Measurements from ENCODE around the gene DYNLL1. TPM values are rescaled to one million over a fixed set of nuclear protein-coding genes. Genes with fewer than 3 reads are reported as not detected.
"Not testable (repeated sequence)": the region's sequence is repeated elsewhere in the genome, so short reads cannot be mapped to it uniquely, and the experiment has no call there.

DYNLL1 gene
- total and polyA plus RNA-seq, 12 donors = 94.0 to 352 (median 128) TPM

DNA sequence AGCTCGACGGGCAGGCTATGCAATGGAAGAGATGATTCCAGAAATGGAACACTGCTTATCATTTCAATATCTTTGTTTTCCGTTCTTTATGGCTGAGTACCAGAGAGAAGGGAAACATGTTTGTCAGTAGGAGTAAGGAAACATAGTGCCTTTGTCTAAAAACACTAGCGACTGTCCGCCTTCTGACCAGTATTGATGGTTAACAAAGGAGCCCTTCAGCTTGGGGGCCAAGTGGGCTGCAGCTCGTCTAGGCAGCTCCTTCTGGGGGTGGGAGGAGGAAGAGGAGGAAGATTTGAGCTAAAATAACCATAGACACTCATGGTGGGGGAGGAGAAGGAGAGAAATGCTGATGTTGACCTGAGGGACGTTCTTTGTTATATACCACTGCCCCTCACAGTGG lies 18.1 kb downstream of the DYNLL1 start:
- no peaks in the 10 kb centered on the region for H3K9me3 ChIP-seq
- ATAC-seq (no peak), DNase-seq (no peak)
- H3K4me3 ChIP-seq = no peak overlapping the region
- no peaks in the 10 kb centered on the region for H3K4me1 ChIP-seq
- intact Hi-C loops (cut with DNase I) = no loop called here
- H3K27me3 ChIP-seq = no peaks in the 10 kb centered on the region
- WGBS, 2 donors = 88 to 89% methylated on average over 7 of the region's 7 CpGs
- H3K36me3 ChIP-seq = peaks cover 0 to 97% (median 34%) of the 10 kb centered on the region in 9 donors
- TF ChIP-seq, protein P1, sequence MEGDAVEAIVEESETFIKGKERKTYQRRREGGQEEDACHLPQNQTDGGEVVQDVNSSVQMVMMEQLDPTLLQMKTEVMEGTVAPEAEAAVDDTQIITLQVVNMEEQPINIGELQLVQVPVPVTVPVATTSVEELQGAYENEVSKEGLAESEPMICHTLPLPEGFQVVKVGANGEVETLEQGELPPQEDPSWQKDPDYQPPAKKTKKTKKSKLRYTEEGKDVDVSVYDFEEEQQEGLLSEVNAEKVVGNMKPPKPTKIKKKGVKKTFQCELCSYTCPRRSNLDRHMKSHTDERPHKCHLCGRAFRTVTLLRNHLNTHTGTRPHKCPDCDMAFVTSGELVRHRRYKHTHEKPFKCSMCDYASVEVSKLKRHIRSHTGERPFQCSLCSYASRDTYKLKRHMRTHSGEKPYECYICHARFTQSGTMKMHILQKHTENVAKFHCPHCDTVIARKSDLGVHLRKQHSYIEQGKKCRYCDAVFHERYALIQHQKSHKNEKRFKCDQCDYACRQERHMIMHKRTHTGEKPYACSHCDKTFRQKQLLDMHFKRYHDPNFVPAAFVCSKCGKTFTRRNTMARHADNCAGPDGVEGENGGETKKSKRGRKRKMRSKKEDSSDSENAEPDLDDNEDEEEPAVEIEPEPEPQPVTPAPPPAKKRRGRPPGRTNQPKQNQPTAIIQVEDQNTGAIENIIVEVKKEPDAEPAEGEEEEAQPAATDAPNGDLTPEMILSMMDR (IDR thresholded peaks at IDR 0.05) = no peak
- no peak overlapping the region for H3K27ac ChIP-seq

DNA sequence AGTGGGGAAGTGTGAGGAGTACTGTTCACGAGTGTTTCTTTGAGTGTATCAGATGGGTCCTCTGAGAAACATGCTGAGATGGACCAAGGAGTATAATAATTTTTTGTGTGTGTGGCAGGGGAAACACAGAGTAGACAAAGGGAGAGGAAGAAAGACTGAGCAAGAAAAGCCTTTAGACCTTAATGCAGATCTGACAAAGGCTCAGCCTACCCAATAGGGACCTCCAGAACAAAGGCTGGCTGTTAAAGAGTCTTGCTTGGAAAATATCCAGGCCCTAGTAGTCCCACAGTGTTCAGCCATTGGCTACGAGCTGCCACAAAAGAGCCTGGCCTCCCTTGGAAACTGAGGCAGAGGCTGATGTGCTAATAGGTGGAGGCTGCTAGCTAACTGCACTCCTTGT lies 19.6 kb downstream of the DYNLL1 start:
- ATAC-seq (no peak), DNase-seq (no peak)
- TF ChIP-seq, protein P1 (IDR thresholded peaks at IDR 0.05) = no peak
- intact Hi-C loops (cut with DNase I) = no loop called here
- WGBS, 2 donors = 81 to 91% methylated on average over 2 of the region's 2 CpGs
- H3K4me1 ChIP-seq = no peaks in the 10 kb centered on the region
- no peaks in the 10 kb centered on the region for H3K9me3 ChIP-seq
- H3K36me3 ChIP-seq = peaks cover 0 to 97% (median 23%) of the 10 kb centered on the region in 9 donors
- H3K27ac ChIP-seq = no peak overlapping the region
- H3K27me3 ChIP-seq = no peaks in the 10 kb centered on the region
- H3K4me3 ChIP-seq = no peak overlapping the region

DNA sequence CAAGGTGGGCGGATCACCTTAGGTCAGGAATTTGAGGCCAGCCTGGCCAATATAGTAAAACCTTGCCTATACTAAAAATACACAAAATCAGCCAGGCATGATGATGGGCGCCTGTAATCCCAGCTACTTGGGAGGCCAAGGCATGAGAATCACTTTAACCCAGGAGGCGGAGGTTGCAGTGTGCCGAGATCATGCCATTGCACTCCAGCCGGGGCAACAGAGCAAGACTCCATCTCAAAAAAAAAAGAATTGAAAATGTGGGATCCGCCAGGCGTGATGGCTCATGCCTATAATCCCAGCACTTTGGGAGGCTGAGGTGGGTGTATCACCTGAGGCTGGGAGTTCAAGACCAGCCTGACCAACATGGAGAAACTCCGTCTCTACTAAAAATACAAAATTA lies 23.4 kb downstream of the DYNLL1 start:
- ATAC-seq; H3K4me3 ChIP-seq; H3K27ac ChIP-seq; intact Hi-C loops (cut with DNase I); H3K4me1 ChIP-seq; H3K9me3 ChIP-seq; H3K27me3 ChIP-seq; DNase-seq: not testable (repeated sequence)
- WGBS, 2 donors = 97 to 98% methylated on average over 8 of the region's 8 CpGs
- peaks cover 0 to 91% (median 26%) of the 10 kb centered on the region in 9 donors for H3K36me3 ChIP-seq

DNA sequence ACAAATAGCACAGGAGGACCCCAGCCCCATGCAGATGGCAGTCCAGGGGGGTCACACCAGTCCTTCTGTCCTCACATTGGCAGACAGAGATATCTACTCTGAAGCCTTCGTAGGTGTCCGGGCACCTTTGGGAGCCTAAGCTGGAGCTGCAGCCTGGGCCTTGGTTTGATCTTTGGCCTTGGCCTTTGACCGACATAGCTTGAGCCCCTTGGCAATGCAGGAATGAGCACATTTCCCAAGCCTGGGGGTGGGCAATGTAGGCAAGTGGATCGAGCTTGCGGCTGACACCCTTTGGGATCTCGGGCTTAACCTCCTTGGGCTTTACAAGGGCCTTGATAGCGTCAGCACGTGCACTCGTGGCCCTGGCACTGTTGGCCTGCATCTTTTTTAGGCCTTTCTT lies 26.7 kb downstream of the DYNLL1 start:
- 92 to 93% methylated on average over 9 of the region's 9 CpGs for WGBS, 2 donors
- Histone ChIP-seq H3K4me1 (peaks cover 0 to 2% (median 0%) of the 10 kb centered on the region in 9 donors), H3K27ac (no peak overlapping the region), H3K4me3 (no peak overlapping the region), H3K9me3 (no peaks in the 10 kb centered on the region), H3K27me3 (no peaks in the 10 kb centered on the region), H3K36me3 (peaks cover 0 to 73% (median 8%) of the 10 kb centered on the region in 9 donors)
- intact Hi-C loops (cut with DNase I) = no loop called here
- TF ChIP-seq, protein P1 (IDR thresholded peaks at IDR 0.05) = no peak
- ATAC-seq (no peak), DNase-seq (no peak)

DNA sequence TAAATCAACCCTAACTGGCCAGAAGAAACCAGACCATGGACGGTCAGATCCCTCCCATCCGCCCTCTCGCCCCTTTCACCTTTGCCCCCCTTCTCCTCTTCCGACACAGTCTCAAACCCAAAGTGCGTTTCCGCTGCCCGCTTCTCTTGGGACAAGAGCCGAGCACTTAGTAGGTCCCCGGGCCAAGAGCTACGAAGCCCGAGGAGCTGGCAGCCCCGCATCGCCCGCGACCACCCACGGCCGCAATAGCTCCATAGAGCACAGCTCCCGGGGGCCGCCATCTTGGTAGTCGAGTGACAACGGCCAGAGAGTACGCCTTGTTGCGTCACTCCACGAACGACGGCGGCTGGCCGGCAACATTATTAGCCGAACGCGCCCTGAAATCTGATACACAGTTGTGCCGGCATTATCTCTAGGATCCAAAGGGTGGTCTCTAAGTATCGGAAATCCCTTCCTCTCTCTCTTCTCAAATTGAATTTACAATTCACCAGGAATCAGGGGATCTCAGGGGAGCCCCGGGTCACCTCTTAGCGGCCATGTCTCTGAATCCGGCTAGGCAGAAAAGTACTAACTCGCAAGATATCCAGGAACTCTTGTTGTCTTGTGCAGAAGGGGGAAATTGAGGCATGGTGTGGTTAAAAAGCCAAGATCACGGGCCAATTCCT lies 33.1 kb downstream of the DYNLL1 start, which contains the start of gene COQ5:
COQ5 (minus strand) TSS at position 298 of the 665 bp plus-strand sequence; CDS start at position 281, 17 bp downstream.
- Histone ChIP-seq H3K9me3 (no peaks in the 10 kb centered on the region), H3K36me3 (peaks cover 0 to 15% (median 0%) of the 10 kb centered on the region in 9 donors), H3K4me1 (peaks cover 0 to 21% (median 16%) of the 10 kb centered on the region in 9 donors), H3K27me3 (no peaks in the 10 kb centered on the region), H3K27ac (peak within 1 kb of the TSS; percentile 64 to 96 (median 93)), H3K4me3 (peak within 1 kb of the TSS; percentile 60 to 80 (median 72))
- 0% methylated on average over 38 of the region's 38 CpGs for WGBS, 2 donors
- intact Hi-C loops (cut with DNase I) = loop anchor here in 1 of 10 donors (2.0 kb wide), 1 partner anchor 32 kb away; the partner anchor contains the start of gene DYNLL1
- TF ChIP-seq, protein P1 (IDR thresholded peaks at IDR 0.05) = no peak
- DNase-seq (peak; percentile 91 to 94), ATAC-seq (peak; percentile 93 to 97 (median 96))
